Common myeloid progenitor, CD34-positive (primary cell): ENCODE data around the gene NRL.

Source experiments
- CTCF ChIA-PET: fragments of 350-600 bp; sonication (Branson Sonifier 250); formaldehyde crosslinking; loops from one replicate; lab custom pipeline; 2021; ENCODE audit warnings: antibody characterized with exemption; lab: Charles Lee
- POLR2A ChIA-PET: fragments of 350-600 bp; sonication (Branson Sonifier 250); formaldehyde crosslinking; loops from one replicate; lab custom pipeline; 2021; ENCODE audit warnings: antibody characterized with exemption; lab: Charles Lee
- DNase-seq, 3 donors: peaks; one replicate each; pipeline versions ENCODE4 v3.0.0 to v3.0.0-alpha.2; 2013
- H3K27ac ChIP-seq, 2 experiments: 1 replicate in 1 of 2; 2 replicates in 1 of 2; pipeline ENCODE4 v1.7.0; 2013; ENCODE audit warnings: inconsistent platforms in 2 of 2, low read length in 2 of 2, mild to moderate bottlenecking in 2 of 2, low read depth in 1 of 2, moderate library complexity in 1 of 2; ENCODE audit not compliant: severe bottlenecking in 2 of 2, insufficient read depth in 1 of 2, poor library complexity in 1 of 2
- H3K27me3 ChIP-seq, 5 experiments: replicated peaks in 2 of 5; 1 replicate in 3 of 5; 2 replicates in 2 of 5; pipeline versions ENCODE4 v1.6.1 to v1.7.0; 2013; ENCODE audit warnings: low read length in 4 of 5, mild to moderate bottlenecking in 2 of 5, moderate library complexity in 2 of 5, inconsistent platforms in 1 of 5; ENCODE audit not compliant: insufficient read depth in 5 of 5, control insufficient read depth in 4 of 5
- H3K36me3 ChIP-seq, 4 experiments: 1 replicate in 2 of 4; 2 replicates in 2 of 4; pipeline versions ENCODE4 v1.6.1 to v1.7.0; 2013; ENCODE audit warnings: low read length in 3 of 4, control low read depth in 1 of 4, mild to moderate bottlenecking in 1 of 4; ENCODE audit not compliant: control insufficient read depth in 4 of 4, insufficient read depth in 4 of 4
- H3K4me1 ChIP-seq, 4 experiments: 1 replicate in 3 of 4; 2 replicates in 1 of 4; pipeline versions ENCODE4 v1.6.1 to v1.7.1; 2013; ENCODE audit warnings: low read length in 3 of 4, mild to moderate bottlenecking in 3 of 4, control low read depth in 1 of 4, inconsistent platforms in 1 of 4, moderate library complexity in 1 of 4; ENCODE audit not compliant: control insufficient read depth in 4 of 4, insufficient read depth in 4 of 4; ENCODE audit errors: control extremely low read depth in 1 of 4
- H3K4me3 ChIP-seq, 7 experiments: 1 replicate in 4 of 7; 2 replicates in 3 of 7; pipeline versions ENCODE4 v1.5.1 to v1.7.0; 2013; ENCODE audit warnings: mild to moderate bottlenecking in 7 of 7, low read length in 6 of 7, moderate library complexity in 6 of 7, inconsistent platforms in 2 of 7, low read depth in 2 of 7, control low read depth in 1 of 7; ENCODE audit not compliant: insufficient read depth in 4 of 7, control insufficient read depth in 1 of 7; ENCODE audit errors: extremely low read depth in 1 of 7
- H3K9me3 ChIP-seq, 5 experiments: 1 replicate in 4 of 5; 2 replicates in 1 of 5; pipeline versions ENCODE4 v1.6.1 to v1.7.1; 2013; ENCODE audit warnings: low read length in 4 of 5, mild to moderate bottlenecking in 2 of 5, inconsistent platforms in 1 of 5, low read depth in 1 of 5, moderate library complexity in 1 of 5; ENCODE audit not compliant: control insufficient read depth in 4 of 5, insufficient read depth in 2 of 5; ENCODE audit errors: control extremely low read depth in 1 of 5
- WGBS: methylation state at CpG from one replicate; pipeline ENCODE4 v1.1.5; 2013; ENCODE audit not compliant: insufficient coverage; 5-methylcytosine and 5-hydroxymethylcytosine counted together

The NRL gene

DNA sequence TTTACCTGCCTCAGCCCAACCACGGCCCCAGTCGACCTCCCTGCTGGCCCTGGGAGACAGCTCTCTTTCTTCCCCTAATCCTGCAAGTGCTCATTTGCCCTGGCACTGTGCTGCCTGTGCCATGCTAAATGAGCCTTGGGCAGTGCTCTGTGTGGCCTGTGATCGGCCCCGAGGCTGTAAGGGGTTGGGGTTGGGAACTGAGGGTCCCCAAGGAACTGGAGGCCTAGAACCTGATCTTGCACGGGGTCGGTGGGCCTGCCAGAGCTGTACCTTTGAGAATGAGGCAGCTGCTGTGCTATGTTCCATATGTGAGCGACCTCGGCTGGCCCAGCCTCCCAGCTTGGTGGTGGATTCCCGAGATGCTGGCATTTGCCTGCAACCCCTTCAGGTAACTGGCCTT is 35.3 kb upstream of the NRL start:
- Histone ChIP-seq H3K9me3 (no peaks in the 10 kb centered on the region), H3K27me3 (no peaks in the 10 kb centered on the region), H3K27ac (no peak overlapping the region), H3K36me3 (peaks cover 20 to 51% (median 36%) of the 10 kb centered on the region in 4 experiments), H3K4me1 (peaks cover 4 to 24% (median 21%) of the 10 kb centered on the region in 4 experiments), H3K4me3 (no peak overlapping the region)
- CTCF ChIA-PET, result interaction anchor here (0.6 to 11.6 kb wide), 5 partner anchors 9 to 30 kb away, joined by 3 to 112 read pairs (median 3); partner anchors contain the start of genes EMC9 and IRF9
- POLR2A ChIA-PET, result no interaction called here
- WGBS, result 95% methylated on average over 7 of the region's 9 CpGs
- no peak for DNase-seq

DNA sequence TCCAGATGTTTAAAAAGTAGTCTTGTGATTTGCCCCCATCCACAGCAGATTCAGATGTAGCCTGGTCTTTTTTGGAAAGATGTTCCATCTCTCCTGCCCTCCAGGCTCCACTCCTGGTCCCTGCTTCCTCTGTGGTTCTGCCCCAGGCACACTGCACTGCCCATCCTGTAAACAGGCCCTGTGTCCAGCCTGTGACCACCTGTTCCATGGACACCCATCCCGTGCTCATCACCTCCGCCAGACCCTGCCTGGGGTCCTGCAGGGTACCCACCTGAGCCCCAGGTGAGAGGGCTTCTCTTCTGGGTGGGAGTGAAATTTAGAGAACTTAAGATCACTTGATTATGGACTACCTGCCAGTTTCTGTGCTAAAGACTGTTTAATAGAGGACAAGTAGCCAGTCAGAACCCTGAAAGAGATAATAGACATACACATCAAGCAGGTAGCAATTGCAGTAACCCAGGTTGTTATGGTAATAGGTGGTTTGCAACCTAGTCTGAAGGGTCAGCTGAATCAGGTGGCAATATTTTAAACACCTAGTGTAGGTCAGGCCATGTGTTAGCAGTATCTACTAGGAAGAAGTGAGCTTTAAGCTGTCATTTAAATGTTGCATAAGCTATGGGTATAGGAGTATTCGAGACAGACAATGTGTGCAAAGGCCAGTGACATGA is 34.7 kb upstream of the NRL start:
- ChIA-PET POLR2A (no interaction called here), CTCF (interaction anchor here (0.6 to 11.6 kb wide), 5 partner anchors 8 to 15 kb away, joined by 3 to 112 read pairs (median 3); partner anchors contain the start of genes EMC9 and IRF9)
- no peak overlapping the region for H3K4me3 ChIP-seq
- H3K4me1 ChIP-seq, result peaks cover 4 to 27% (median 23%) of the 10 kb centered on the region in 4 experiments
- WGBS, result 100% methylated on average over 2 of the region's 3 CpGs
- H3K27ac ChIP-seq, result no peak overlapping the region
- peaks cover 14 to 46% (median 32%) of the 10 kb centered on the region in 4 experiments for H3K36me3 ChIP-seq
- H3K9me3 ChIP-seq, result no peaks in the 10 kb centered on the region
- DNase-seq, result no peak
- no peaks in the 10 kb centered on the region for H3K27me3 ChIP-seq

DNA sequence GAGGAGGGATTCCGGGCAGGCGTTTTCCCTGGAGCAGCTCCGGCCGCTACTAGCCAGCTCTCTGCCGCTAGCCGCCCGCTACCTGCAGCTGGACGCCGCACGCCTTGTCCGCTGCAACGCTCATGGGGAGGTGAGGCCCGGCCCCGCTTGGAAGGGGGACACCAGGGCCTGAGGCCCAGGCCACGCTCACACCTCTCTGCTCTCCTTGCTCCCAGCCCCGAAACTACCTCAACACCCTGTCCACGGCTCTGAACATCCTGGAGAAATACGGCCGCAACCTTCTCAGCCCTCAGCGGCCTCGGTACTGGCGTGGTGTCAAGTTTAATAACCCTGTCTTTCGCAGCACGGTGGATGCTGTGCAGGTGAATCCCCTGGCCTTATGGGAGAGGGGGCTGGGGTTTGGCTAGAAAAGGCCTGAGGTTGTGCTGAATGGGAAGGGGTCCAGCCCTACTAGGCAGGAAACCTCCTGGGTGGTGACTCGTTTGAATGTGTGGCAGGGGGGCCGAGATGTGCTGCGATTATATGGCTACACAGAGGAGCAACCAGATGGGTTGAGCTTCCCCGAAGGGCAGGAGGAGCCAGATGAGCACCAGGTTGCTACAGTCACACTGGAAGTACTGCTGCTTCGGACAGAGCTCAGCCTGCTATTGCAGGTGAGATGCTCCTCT is 33.1 kb upstream of the NRL start:
- peak overlapping the region; percentile 56 to 100 (median 97) for H3K4me3 ChIP-seq
- peaks cover 15 to 57% (median 38%) of the 10 kb centered on the region in 4 experiments for H3K36me3 ChIP-seq
- H3K27ac ChIP-seq, result peak overlapping the region; percentile 48 to 85
- H3K27me3 ChIP-seq, result no peaks in the 10 kb centered on the region
- POLR2A ChIA-PET, result interaction anchor here (0.7 to 2.2 kb wide), 4 partner anchors 12 to 33 kb away, joined by 3 to 16 read pairs (median 6); partner anchors contain the start of genes DCAF11, IRF9, NRL and PSME1
- CTCF ChIA-PET, result interaction anchor here (1.0 to 11.6 kb wide), 5 partner anchors 9 to 91 kb away, joined by 3 to 112 read pairs (median 9); partner anchors contain the start of gene IRF9
- peaks cover 4 to 27% (median 23%) of the 10 kb centered on the region in 4 experiments for H3K4me1 ChIP-seq
- DNase-seq, result no peak
- WGBS, result 13% methylated on average over 25 of the region's 29 CpGs
- H3K9me3 ChIP-seq, result no peaks in the 10 kb centered on the region

DNA sequence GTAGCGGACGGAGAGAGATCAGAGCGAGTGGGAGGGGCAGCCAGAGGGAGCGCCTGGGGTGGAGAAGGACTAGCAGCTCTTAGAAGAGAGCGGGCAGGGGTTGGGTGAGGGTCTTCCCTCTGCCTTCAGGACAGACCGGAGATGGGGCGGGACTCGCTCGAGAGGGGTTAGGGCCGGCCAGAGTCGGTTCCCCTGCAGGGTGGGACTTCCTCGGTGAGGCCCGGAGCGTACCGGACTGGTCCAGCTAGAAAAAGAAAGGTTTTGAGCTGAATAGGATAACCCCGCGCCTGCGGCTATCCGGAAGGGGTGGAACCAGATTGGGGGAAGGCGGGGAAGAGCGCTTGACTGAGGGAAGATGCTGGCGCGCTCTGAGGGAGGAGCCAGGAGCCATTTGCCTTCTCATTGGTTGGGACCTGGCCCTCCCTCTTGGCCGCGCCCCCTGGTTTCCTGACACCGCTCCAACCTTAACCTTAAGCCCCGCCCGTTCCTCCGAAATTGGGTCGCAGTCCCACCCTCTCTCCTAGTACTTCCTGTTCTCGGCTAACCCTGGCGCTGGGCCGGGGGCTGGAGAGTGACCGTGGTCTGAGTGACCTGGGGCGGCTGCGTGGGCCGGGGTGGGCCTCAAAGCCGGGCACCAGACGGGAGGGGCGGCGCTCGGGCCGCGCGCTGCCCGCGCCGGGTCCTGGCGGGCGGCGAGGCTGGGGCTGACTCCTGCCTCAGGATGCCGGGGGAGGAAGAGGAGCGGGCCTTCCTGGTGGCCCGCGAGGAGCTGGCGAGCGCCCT is 32.4 kb upstream of the NRL start, which contains the start of gene RNF31:
Gene RNF31 (plus strand): TSS at position 521 of the 783 bp plus-strand sequence. CDS start 201 bp downstream, at position 722.
- POLR2A ChIA-PET, result interaction anchor here (0.7 to 2.2 kb wide), 7 partner anchors 9 to 38 kb away, joined by 3 to 16 read pairs (median 4); partner anchors contain the start of genes DCAF11, IRF9, NRL and PSME1
- H3K27me3 ChIP-seq, result no peaks in the 10 kb centered on the region
- peak; percentile 99 for DNase-seq
- peak within 1 kb of the TSS; percentile 56 to 100 (median 97) for H3K4me3 ChIP-seq
- CTCF ChIA-PET, result interaction anchor here (0.7 to 11.6 kb wide), 9 partner anchors 8 to 90 kb away, joined by 3 to 112 read pairs (median 6); partner anchors contain the start of genes DCAF11, IRF9, NRL and PSME1
- H3K4me1 ChIP-seq, result peaks cover 4 to 29% (median 27%) of the 10 kb centered on the region in 4 experiments
- no peaks in the 10 kb centered on the region for H3K9me3 ChIP-seq
- peak within 1 kb of the TSS; percentile 71 to 85 for H3K27ac ChIP-seq
- H3K36me3 ChIP-seq, result peaks cover 15 to 53% (median 37%) of the 10 kb centered on the region in 4 experiments
- 0% methylated on average over 46 of the region's 57 CpGs for whole genome bisulfite sequencing

DNA sequence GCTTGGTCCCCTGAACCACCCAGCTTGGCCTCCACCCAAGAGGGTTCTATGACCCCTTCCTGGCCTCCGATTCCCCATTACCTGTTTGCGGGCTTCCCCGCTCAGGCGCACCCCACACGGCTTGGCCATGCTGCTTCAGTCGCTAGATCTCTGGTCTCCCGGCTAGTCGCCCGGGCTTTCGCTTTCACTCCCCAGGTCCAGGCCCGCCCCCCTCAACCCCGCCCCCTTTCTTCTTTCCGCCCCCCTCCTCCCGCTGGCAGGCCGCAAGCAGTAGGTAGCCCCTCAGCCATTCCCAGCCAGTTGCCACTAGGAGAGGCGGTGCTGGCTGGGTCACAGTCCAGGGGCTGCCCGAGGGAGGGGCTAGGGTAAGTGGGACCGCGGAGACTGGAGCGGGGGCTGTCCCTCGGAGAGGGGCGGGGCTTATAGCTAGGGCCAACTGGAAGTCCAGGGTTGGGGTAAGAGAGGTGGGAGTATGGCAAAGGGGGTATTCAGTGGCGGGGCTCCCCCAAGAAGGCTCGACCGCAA is 31.8 kb upstream of the NRL start, which contains the start of gene PSME2:
Gene PSME2 (minus strand): TSS at position 158 of the 525 bp plus-strand sequence. CDS start 29 bp downstream, at position 129.
- Histone ChIP-seq H3K27ac (peak within 1 kb of the TSS; percentile 71 to 85), H3K4me3 (peak within 1 kb of the TSS; percentile 56 to 100 (median 97)), H3K27me3 (no peaks in the 10 kb centered on the region), H3K9me3 (no peaks in the 10 kb centered on the region), H3K4me1 (peaks cover 4 to 34% (median 32%) of the 10 kb centered on the region in 4 experiments), H3K36me3 (peaks cover 15 to 46% (median 32%) of the 10 kb centered on the region in 4 experiments)
- 0% methylated on average over 13 of the region's 25 CpGs for WGBS
- ChIA-PET POLR2A (interaction anchor here (0.8 to 2.2 kb wide), 6 partner anchors 8 to 43 kb away, joined by 3 to 16 read pairs (median 4); partner anchors contain the start of genes DCAF11, IRF9 and NRL), CTCF (interaction anchor here (0.7 to 11.6 kb wide), 11 partner anchors 9 to 162 kb away, joined by 3 to 112 read pairs (median 4); partner anchors contain the start of genes CIDEB, DCAF11, IRF9 and NRL)
- DNase-seq, result peak; percentile 95 to 99 (median 98)
